H1 (cell line): ENCODE measurements around the gene LRP1. TPM values are rescaled to one million over a fixed set of nuclear protein-coding genes. Genes with fewer than 3 reads are reported as not detected.

Source experiments
- CHD2 ChIP-seq: IDR thresholded peaks from 2 replicates; pipeline ENCODE4 v1.6.1; 2012; ENCODE audit warnings: low read length, improper control_type of control experiment
- GABPA ChIP-seq: IDR thresholded peaks from 2 replicates; pipeline ENCODE4 v1.6.1; 2011; ENCODE audit warnings: mild to moderate bottlenecking, low read length, moderate library complexity, borderline replicate concordance; ENCODE audit not compliant: insufficient read depth
- SP2 ChIP-seq: IDR thresholded peaks from 2 replicates; pipeline ENCODE4 v1.6.1; 2012; ENCODE audit warnings: mild to moderate bottlenecking, low read length, inconsistent platforms
- polyA plus RNA-seq, 7 experiments: library from polyadenylated mRNA; depleted of rRNA in 3 of 7; stranded (reverse) in 5 of 7; unstranded in 2 of 7; fragments of >200 nt in 5 of 7; fragments of 200-250 nt in 2 of 7; gene quantifications; 1 replicate in 5 of 7; 2 replicates in 1 of 7; 4 replicates in 1 of 7; pipeline versions ENCODE4 v1.2.1 to v1.2.3, GENCODE V29; 2011 to 2013; ENCODE audit warnings: missing spikeins in 2 of 7, mixed read lengths in 2 of 7
- total RNA-seq: library from RNA; stranded (reverse); fragmentation: NEBNext Ultra II Directional; extraction: Animal tissue kit (Norgen Biotek cat#: 25700); gene quantifications from 2 replicates; pipeline ENCODE4 v1.2.1, GENCODE V29; 2021
- TF ChIP-seq, protein P1 (sequence below): fragments of 300-600 bp; sonication (generic); IDR thresholded peaks from 2 replicates; pipeline ENCODE4 v1.7.1; 2012; ENCODE audit warnings: low read length, moderate library complexity, mild to moderate bottlenecking, inconsistent platforms; ENCODE audit not compliant: insufficient replicate concordance
- TF ChIP-seq, protein P2 (sequence below), 3 experiments: IDR thresholded peaks; 1 replicate in 2 of 3; 2 replicates in 1 of 3; pipeline versions ENCODE4 v1.5.1 to v1.6.1; 2011; ENCODE audit warnings: low read length in 3 of 3, mild to moderate bottlenecking in 3 of 3, inconsistent platforms in 2 of 3, low read depth in 1 of 3, moderate library complexity in 1 of 3; ENCODE audit not compliant: insufficient read depth in 1 of 3; ENCODE audit errors: control extremely low read depth in 1 of 3
- TF ChIP-seq, protein P3 (sequence below): IDR thresholded peaks from 2 replicates; pipeline ENCODE4 v1.6.1; 2011; ENCODE audit warnings: low read length, improper control_type of control experiment

LRP1 gene
- total and polyA plus RNA-seq, 2 of the 8 experiments (the other 6 are each of a cell fraction or from before 2014, with no cell fraction given): 35.3 to 92.5 TPM

DNA sequence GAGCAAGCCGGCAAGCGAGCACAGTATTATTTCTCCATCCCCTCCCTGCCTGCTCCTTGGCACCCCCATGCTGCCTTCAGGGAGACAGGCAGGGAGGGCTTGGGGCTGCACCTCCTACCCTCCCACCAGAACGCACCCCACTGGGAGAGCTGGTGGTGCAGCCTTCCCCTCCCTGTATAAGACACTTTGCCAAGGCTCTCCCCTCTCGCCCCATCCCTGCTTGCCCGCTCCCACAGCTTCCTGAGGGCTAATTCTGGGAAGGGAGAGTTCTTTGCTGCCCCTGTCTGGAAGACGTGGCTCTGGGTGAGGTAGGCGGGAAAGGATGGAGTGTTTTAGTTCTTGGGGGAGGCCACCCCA, 84.4 kb downstream of the LRP1 start (continued):
- TF ChIP-seq, protein P1, sequence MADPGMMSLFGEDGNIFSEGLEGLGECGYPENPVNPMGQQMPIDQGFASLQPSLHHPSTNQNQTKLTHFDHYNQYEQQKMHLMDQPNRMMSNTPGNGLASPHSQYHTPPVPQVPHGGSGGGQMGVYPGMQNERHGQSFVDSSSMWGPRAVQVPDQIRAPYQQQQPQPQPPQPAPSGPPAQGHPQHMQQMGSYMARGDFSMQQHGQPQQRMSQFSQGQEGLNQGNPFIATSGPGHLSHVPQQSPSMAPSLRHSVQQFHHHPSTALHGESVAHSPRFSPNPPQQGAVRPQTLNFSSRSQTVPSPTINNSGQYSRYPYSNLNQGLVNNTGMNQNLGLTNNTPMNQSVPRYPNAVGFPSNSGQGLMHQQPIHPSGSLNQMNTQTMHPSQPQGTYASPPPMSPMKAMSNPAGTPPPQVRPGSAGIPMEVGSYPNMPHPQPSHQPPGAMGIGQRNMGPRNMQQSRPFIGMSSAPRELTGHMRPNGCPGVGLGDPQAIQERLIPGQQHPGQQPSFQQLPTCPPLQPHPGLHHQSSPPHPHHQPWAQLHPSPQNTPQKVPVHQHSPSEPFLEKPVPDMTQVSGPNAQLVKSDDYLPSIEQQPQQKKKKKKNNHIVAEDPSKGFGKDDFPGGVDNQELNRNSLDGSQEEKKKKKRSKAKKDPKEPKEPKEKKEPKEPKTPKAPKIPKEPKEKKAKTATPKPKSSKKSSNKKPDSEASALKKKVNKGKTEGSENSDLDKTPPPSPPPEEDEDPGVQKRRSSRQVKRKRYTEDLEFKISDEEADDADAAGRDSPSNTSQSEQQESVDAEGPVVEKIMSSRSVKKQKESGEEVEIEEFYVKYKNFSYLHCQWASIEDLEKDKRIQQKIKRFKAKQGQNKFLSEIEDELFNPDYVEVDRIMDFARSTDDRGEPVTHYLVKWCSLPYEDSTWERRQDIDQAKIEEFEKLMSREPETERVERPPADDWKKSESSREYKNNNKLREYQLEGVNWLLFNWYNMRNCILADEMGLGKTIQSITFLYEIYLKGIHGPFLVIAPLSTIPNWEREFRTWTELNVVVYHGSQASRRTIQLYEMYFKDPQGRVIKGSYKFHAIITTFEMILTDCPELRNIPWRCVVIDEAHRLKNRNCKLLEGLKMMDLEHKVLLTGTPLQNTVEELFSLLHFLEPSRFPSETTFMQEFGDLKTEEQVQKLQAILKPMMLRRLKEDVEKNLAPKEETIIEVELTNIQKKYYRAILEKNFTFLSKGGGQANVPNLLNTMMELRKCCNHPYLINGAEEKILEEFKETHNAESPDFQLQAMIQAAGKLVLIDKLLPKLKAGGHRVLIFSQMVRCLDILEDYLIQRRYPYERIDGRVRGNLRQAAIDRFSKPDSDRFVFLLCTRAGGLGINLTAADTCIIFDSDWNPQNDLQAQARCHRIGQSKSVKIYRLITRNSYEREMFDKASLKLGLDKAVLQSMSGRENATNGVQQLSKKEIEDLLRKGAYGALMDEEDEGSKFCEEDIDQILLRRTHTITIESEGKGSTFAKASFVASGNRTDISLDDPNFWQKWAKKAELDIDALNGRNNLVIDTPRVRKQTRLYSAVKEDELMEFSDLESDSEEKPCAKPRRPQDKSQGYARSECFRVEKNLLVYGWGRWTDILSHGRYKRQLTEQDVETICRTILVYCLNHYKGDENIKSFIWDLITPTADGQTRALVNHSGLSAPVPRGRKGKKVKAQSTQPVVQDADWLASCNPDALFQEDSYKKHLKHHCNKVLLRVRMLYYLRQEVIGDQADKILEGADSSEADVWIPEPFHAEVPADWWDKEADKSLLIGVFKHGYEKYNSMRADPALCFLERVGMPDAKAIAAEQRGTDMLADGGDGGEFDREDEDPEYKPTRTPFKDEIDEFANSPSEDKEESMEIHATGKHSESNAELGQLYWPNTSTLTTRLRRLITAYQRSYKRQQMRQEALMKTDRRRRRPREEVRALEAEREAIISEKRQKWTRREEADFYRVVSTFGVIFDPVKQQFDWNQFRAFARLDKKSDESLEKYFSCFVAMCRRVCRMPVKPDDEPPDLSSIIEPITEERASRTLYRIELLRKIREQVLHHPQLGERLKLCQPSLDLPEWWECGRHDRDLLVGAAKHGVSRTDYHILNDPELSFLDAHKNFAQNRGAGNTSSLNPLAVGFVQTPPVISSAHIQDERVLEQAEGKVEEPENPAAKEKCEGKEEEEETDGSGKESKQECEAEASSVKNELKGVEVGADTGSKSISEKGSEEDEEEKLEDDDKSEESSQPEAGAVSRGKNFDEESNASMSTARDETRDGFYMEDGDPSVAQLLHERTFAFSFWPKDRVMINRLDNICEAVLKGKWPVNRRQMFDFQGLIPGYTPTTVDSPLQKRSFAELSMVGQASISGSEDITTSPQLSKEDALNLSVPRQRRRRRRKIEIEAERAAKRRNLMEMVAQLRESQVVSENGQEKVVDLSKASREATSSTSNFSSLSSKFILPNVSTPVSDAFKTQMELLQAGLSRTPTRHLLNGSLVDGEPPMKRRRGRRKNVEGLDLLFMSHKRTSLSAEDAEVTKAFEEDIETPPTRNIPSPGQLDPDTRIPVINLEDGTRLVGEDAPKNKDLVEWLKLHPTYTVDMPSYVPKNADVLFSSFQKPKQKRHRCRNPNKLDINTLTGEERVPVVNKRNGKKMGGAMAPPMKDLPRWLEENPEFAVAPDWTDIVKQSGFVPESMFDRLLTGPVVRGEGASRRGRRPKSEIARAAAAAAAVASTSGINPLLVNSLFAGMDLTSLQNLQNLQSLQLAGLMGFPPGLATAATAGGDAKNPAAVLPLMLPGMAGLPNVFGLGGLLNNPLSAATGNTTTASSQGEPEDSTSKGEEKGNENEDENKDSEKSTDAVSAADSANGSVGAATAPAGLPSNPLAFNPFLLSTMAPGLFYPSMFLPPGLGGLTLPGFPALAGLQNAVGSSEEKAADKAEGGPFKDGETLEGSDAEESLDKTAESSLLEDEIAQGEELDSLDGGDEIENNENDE: no peak
- TF ChIP-seq SP2 (no peak), CHD2 (no peak), GABPA (no peak)
- TF ChIP-seq, protein P2, sequence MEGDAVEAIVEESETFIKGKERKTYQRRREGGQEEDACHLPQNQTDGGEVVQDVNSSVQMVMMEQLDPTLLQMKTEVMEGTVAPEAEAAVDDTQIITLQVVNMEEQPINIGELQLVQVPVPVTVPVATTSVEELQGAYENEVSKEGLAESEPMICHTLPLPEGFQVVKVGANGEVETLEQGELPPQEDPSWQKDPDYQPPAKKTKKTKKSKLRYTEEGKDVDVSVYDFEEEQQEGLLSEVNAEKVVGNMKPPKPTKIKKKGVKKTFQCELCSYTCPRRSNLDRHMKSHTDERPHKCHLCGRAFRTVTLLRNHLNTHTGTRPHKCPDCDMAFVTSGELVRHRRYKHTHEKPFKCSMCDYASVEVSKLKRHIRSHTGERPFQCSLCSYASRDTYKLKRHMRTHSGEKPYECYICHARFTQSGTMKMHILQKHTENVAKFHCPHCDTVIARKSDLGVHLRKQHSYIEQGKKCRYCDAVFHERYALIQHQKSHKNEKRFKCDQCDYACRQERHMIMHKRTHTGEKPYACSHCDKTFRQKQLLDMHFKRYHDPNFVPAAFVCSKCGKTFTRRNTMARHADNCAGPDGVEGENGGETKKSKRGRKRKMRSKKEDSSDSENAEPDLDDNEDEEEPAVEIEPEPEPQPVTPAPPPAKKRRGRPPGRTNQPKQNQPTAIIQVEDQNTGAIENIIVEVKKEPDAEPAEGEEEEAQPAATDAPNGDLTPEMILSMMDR (IDR thresholded peaks at IDR 0.05; ENCODE audit: control extremely low read depth in 1 of 3, insufficient read depth in 1 of 3, low read depth in 1 of 3, low read length in 3 of 3): no peak
- TF ChIP-seq, protein P3, sequence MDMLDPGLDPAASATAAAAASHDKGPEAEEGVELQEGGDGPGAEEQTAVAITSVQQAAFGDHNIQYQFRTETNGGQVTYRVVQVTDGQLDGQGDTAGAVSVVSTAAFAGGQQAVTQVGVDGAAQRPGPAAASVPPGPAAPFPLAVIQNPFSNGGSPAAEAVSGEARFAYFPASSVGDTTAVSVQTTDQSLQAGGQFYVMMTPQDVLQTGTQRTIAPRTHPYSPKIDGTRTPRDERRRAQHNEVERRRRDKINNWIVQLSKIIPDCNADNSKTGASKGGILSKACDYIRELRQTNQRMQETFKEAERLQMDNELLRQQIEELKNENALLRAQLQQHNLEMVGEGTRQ: no peak
